Measurements from ENCODE around the gene SLC41A1.

SLC41A1 gene

GRCh38 chr1:205748403-205749233, 64.4 kb downstream of the SLC41A1 start:
- peak; percentile 78 for DNase-seq (ENCODE audit: low read depth)
- TF ChIP-seq MYC (IDR thresholded peaks at IDR 0.05; ENCODE audit: low read depth, low read length) (no peak), CTCF (IDR thresholded peaks at IDR 0.05; ENCODE audit: low read depth, low read length) (no peak), MAX (IDR thresholded peaks at IDR 0.05; ENCODE audit: low read depth, low read length) (no peak; the same call in 1 of the 2 replicates), POLR2A (IDR thresholded peaks at IDR 0.05; ENCODE audit: extremely low read depth, insufficient read length) (no peak)

GRCh38 chr1:205746757-205747412, 66.1 kb downstream of the SLC41A1 start:
- H3K4me3 ChIP-seq (ENCODE audit: low read depth, low read length), result peak overlapping the region; percentile 87
- TF ChIP-seq CTCF (IDR thresholded peaks at IDR 0.05; ENCODE audit: low read depth, low read length) (no peak), MAX (IDR thresholded peaks at IDR 0.05; ENCODE audit: low read depth, low read length) (no peak), MYC (IDR thresholded peaks at IDR 0.05; ENCODE audit: low read depth, low read length) (no peak), POLR2A (IDR thresholded peaks at IDR 0.05; ENCODE audit: extremely low read depth, insufficient read length) (no peak)
- no peak for DNase-seq (ENCODE audit: low read depth)

More at GRCh38 chr1:205748403-205749233, 64.4 kb downstream of the SLC41A1 start:
- peak overlapping the region; percentile 87 for H3K4me3 ChIP-seq (ENCODE audit: low read depth, low read length)

- DNase-seq (ENCODE audit: low read depth), result no peak
- TF ChIP-seq POLR2A (IDR thresholded peaks at IDR 0.05; ENCODE audit: extremely low read depth, insufficient read length) (no peak), MAX (IDR thresholded peaks at IDR 0.05; ENCODE audit: low read depth, low read length) (no peak), MYC (IDR thresholded peaks at IDR 0.05; ENCODE audit: low read depth, low read length) (no peak), CTCF (IDR thresholded peaks at IDR 0.05; ENCODE audit: low read depth, low read length) (no peak)
Measured at GRCh38 chr1:205744403-205744802, 68.6 kb downstream of the SLC41A1 start.

GRCh38 chr1:205743977-205744376, 69.0 kb downstream of the SLC41A1 start:
- no peak overlapping the region for H3K4me3 ChIP-seq (ENCODE audit: low read depth, low read length)
- no peak for TF ChIP-seq CTCF (IDR thresholded peaks at IDR 0.05; ENCODE audit: low read depth, low read length)
- TF ChIP-seq MAX (IDR thresholded peaks at IDR 0.05; ENCODE audit: low read depth, low read length), result no peak
- TF ChIP-seq POLR2A (IDR thresholded peaks at IDR 0.05; ENCODE audit: extremely low read depth, insufficient read length), result no peak
- no peak for TF ChIP-seq MYC (IDR thresholded peaks at IDR 0.05; ENCODE audit: low read depth, low read length)

More at GRCh38 chr1:205744403-205744802, 68.6 kb downstream of the SLC41A1 start:
- H3K4me3 ChIP-seq (ENCODE audit: low read depth, low read length), result no peak overlapping the region

GRCh38 chr1:205741681-205742080, 71.3 kb downstream of the SLC41A1 start:
- no peak for DNase-seq (ENCODE audit: low read depth)
- no peak for TF ChIP-seq CTCF (IDR thresholded peaks at IDR 0.05; ENCODE audit: low read depth, low read length)
- H3K4me3 ChIP-seq (ENCODE audit: low read depth, low read length), result no peak overlapping the region

More at GRCh38 chr1:205743977-205744376, 69.0 kb downstream of the SLC41A1 start:
- no peak for DNase-seq (ENCODE audit: low read depth)

All from NB4 (cell line).